Activated CD4-positive, alpha-beta T cell treated with anti-CD3 and anti-CD28 coated beads, Interleukin-10, Interleukin-2, amounts not matched to agents 100 ng/mL and 50 ng/mL, durations not matched to agents 16 hours and 8 hours (primary cell): ENCODE measurements around the gene NACC2.

Experiments used
- DNase-seq: peaks from one replicate; pipeline ENCODE4 v3.0.0-alpha.2; 2020

NACC2 gene

GRCh38 chr9:135989722-135990467, 105.2 kb downstream of the NACC2 start:
- DNase-seq: no peak

- DNase-seq: no peak
Observed at GRCh38 chr9:135989157-135989556, 105.9 kb downstream of the NACC2 start.

- no peak for DNase-seq
Observed at GRCh38 chr9:135988493-135988892, 106.6 kb downstream of the NACC2 start.

GRCh38 chr9:135987838-135988404, 107.2 kb downstream of the NACC2 start:
- no peak for DNase-seq

GRCh38 chr9:135986605-135987004, 108.5 kb downstream of the NACC2 start:
- DNase-seq: no peak

GRCh38 chr9:135985889-135986288, 109.2 kb downstream of the NACC2 start:
- DNase-seq: no peak

GRCh38 chr9:135985459-135985774, 109.7 kb downstream of the NACC2 start:
- no peak for DNase-seq

- no peak for DNase-seq
Observed at GRCh38 chr9:135984072-135984710, 110.9 kb downstream of the NACC2 start.

GRCh38 chr9:135983208-135984071, 111.6 kb downstream of the NACC2 start:
- no peak for DNase-seq

GRCh38 chr9:135982499-135983207, 112.4 kb downstream of the NACC2 start:
- DNase-seq: no peak

- no peak for DNase-seq
Observed at GRCh38 chr9:135980926-135981630, 114.0 kb downstream of the NACC2 start.

GRCh38 chr9:135979547-135980166, 115.4 kb downstream of the NACC2 start:
- DNase-seq: no peak

GRCh38 chr9:135978642-135979546, 116.2 kb downstream of the NACC2 start:
- peak; percentile 26 for DNase-seq

GRCh38 chr9:135976944-135977343, 118.1 kb downstream of the NACC2 start:
- DNase-seq: no peak

GRCh38 chr9:135976531-135976930, 118.6 kb downstream of the NACC2 start:
- DNase-seq: no peak

- DNase-seq: no peak
Observed at GRCh38 chr9:135975834-135976233, 119.3 kb downstream of the NACC2 start.

- no peak for DNase-seq
Observed at GRCh38 chr9:135974220-135974573, 120.9 kb downstream of the NACC2 start.

- no peak for DNase-seq
Observed at GRCh38 chr9:135973277-135974219, 121.5 kb downstream of the NACC2 start.

- no peak for DNase-seq
Observed at GRCh38 chr9:135971892-135972291, 123.2 kb downstream of the NACC2 start.
